ENCODE results near the gene SMCO4. TPM values are rescaled to one million over a fixed set of nuclear protein-coding genes. Genes with fewer than 3 reads are reported as not detected.

The SMCO4 gene
- polyA plus RNA-seq, 1 donor, result 9.2 TPM

- DNase-seq (ENCODE audit: low read depth), result no peak
These were observed 38.8 kb downstream of the SMCO4 start for GRCh38 chr11:93504110-93505095.

- DNase-seq (ENCODE audit: low read depth), result no peak
These were observed 41.3 kb downstream of the SMCO4 start for GRCh38 chr11:93501856-93502255.

GRCh38 chr11:93500759-93501158, 42.4 kb downstream of the SMCO4 start:
- DNase-seq (ENCODE audit: low read depth), result no peak

DNA sequence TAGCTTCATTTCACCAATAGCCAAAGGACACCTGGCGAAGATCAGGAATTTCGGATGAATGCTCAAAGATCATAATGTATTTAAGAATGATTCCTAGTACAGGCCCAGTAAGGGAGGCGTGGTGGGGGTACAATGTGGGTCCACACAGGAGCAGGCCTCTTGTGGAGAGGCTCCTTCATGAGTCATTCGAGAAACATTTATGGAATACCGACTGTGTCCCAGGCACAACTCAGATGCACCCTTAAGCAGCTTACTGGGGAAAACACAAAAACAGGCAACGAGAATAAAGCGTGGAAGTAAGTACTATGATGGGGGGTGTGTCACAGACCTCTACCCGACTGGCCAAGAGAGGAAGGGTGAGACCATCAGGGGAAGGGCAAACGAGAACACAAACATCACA, 44.5 kb downstream of the SMCO4 start:
- DNase-seq (ENCODE audit: low read depth), result no peak

DNA sequence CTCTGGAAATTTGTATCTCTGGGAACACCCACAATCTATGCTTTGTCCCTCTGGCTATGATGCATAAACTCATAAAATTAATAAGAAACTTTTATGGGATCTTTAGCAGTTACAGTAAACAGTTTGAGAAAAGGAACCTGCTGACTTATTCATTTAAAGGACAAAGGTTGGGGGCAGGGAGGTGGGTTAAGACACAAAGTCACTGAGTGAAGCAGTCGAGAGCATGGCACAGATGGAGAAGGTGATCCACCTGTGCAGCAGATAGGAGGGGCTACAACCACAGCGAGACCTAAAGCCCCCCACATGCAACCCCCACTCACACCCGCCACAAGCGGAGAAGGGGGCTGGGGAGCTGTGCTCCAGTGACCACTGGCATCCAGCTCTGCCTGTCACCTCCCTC, 45.0 kb downstream of the SMCO4 start:
- no peak for DNase-seq (ENCODE audit: low read depth)

- DNase-seq (ENCODE audit: low read depth), result no peak
These were observed 45.6 kb downstream of the SMCO4 start for GRCh38 chr11:93497596-93497995.

DNA sequence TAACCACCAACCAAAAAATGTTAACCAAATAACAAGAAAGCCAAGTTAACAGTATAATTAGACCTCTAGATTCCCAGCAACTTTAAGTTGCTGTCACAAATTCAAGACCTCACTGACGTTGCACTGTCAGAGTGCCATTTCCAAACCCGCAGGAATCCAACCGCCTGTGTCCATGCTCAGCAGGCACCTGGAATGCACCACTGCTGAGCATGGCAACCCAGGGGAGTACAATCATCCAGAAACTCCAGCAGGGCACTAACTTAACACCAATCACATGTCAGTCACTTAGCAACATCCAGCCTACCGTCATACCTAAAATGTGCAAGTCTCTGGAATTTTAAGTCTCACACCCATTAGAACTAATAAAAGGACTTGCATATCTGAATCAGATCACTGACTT, 48.8 kb downstream of the SMCO4 start:
- no peak for DNase-seq (ENCODE audit: low read depth)

GRCh38 chr11:93493252-93493897, 49.8 kb downstream of the SMCO4 start:
- no peak for DNase-seq (ENCODE audit: low read depth)

GRCh38 chr11:93492464-93493251, 50.5 kb downstream of the SMCO4 start:
- DNase-seq (ENCODE audit: low read depth), result no peak

- no peak for DNase-seq (ENCODE audit: low read depth)
These were observed 51.2 kb downstream of the SMCO4 start for GRCh38 chr11:93491973-93492372.

DNA sequence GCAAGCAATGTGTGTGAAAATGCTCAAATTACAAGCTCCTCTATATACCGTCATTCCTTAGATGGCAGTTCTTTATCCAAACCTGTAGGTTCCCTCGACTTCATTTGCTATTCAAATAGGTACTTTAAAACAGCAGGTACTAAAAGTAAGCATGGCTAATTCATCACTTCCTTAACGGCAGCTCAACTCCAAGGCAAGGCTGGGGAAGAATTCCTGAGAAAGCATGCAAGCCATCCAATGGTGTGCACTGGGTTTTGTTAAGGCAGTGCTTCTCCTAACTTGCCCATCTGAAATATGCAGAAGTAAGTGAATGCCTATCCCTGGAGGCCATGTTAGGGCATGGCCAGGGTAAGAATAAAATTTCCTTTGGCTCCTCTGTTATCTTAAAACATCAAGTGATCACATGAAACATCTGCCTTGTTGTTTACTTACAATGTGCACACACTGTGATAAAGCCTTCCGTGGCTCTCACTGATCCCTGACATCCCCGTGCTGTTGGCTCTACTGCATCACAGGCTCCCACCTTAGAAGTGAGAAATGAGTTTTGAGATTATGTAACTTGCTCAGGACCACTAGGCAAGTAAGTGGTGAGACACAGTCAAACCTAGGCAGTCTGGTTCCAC, 52.1 kb downstream of the SMCO4 start:
- DNase-seq (ENCODE audit: low read depth), result no peak

DNA sequence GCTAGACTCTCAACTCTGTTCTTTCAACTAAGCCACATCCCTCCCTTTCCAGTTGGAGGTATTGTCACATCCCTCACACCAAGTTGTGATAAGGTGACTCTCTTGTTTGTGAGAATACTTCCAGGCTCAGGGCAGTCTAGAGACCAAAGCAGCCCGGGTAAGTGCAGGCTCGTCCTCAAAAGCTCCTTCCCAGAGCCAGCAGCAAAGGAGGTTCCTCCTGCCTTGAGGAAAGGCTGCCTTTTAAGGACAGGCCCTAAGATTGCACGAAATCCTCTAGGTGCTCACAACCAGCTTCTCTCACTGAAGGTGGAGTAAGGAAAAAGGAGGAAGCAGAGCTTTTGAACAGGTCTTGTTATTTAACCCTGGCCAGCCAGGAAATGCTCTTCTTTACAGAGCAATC, 53.4 kb downstream of the SMCO4 start:
- DNase-seq (ENCODE audit: low read depth), result no peak

- DNase-seq (ENCODE audit: low read depth), result no peak
These were observed 56.1 kb downstream of the SMCO4 start for GRCh38 chr11:93487032-93487483.

DNA sequence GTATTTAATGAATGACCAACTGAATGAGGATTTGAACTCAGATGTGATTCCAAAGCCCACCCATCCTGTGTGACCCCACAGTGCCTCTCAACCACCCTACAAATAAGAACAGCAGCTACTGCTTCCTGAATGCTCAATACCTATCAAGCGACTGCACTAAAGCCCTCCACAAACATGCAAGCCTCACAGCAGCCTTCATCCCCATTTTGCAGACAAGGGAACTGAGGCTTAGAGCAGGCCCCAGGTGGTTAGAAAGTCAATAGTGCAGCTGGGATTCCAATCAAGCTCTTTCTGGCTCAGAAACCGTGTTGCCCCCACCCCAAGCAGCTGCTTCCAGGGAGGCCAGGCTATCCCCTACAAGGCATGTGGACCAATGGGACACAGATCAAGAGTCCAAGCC, 57.2 kb downstream of the SMCO4 start:
- DNase-seq (ENCODE audit: low read depth), result no peak

GRCh38 chr11:93484716-93485115, 58.5 kb downstream of the SMCO4 start:
- no peak for DNase-seq (ENCODE audit: low read depth)

DNA sequence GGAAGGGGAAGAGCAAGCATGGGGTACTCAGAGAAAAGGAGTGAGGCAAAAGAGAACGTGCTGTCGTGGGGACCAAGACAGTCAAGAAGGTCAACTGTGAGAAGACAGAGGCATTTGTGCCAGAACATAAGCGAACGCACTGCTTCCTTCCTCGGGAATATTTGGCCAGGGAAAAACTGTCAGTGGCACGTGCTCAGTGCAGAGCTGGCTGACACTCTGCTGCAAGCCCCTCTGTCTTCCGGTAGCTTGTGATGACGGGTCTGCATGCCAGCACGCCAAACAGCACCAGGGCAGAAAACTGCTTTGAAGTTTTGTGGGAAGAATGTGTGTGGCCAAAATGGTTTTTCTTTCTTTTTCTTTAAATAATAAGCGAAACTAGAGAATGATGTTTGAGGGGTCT, 60.6 kb downstream of the SMCO4 start:
- DNase-seq (ENCODE audit: low read depth), result no peak

DNA sequence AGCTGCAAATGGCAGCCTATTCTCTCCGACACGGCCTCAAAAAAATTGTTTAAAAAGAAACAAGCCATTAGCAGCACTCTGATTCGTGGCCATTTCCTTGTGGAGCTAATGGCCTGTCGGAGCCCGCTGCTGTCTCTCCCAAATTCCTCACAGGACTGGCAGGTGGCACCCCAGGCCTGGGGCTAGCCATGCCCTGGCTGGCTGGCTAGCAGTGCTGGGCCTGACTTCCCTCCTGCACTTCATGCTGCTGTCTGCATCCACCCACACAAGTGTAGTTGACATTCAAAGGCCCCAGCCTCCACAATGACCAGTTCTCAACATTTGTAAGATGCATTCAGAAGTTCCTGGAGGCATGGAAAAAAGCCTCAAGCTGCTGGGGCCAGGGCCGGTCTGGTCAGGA, 61.5 kb downstream of the SMCO4 start:
- DNase-seq (ENCODE audit: low read depth), result no peak

GRCh38 chr11:93481279-93481678, 61.9 kb downstream of the SMCO4 start:
- DNase-seq (ENCODE audit: low read depth), result no peak

DNA sequence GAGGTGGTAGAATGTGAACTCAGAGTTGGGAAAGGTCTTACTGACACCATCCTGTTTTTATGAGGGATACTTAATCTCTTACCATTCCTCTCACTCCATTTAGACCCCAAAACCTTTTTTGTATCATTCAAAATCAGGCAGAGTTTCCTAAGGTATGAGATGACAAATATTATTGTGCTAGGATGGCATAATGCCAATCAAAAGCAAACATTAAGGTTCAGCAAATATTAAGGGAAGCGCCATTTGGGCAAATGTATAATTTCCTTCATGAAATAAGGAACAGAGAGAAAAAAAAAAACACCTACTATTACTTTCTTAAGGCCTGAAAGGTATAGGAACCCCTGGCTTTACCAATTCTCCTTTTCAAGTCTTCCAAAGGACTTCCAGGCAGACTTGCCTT, 62.4 kb downstream of the SMCO4 start:
- DNase-seq (ENCODE audit: low read depth), result no peak

- DNase-seq (ENCODE audit: low read depth), result no peak
These were observed 62.9 kb downstream of the SMCO4 start for GRCh38 chr11:93480256-93480655.

DNA sequence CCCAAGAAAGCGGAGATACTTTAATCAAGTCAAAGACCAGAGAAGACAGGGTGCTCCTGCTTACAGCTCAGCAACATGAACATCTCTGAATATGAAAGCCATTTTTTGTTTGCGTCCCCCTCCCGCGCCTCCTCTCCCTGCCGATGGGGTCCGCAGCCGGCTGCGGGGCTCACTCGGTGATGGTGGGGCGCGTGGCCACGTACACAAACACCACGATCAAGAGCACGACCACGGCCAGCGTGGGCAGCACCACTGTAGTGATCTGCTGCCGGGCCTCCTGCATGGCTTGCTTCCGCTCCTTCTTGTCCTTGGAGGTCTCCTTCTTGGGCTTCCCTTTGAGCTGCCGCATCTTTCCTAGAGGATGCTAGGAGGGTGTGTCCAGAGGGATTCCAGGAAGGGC, 64.3 kb downstream of the SMCO4 start:
- DNase-seq (ENCODE audit: low read depth), result no peak
